HepG2 (cell line): ENCODE data around the gene GPS1. TPM values are rescaled to one million over a fixed set of nuclear protein-coding genes. Genes with fewer than 3 reads are reported as not detected.

Source experiments
- CEBPG ChIP-seq: IDR thresholded peaks from 2 replicates; pipeline ENCODE4 v1.6.1; 2016
- GATA4 ChIP-seq: sonication (generic); IDR thresholded peaks from 2 replicates; pipeline ENCODE4 v1.6.1; 2016; ENCODE audit warnings: antibody characterized with exemption, low read depth, borderline replicate concordance
- GATAD1 ChIP-seq: IDR thresholded peaks from 2 replicates; pipeline ENCODE4 v1.6.1; 2016; ENCODE audit warnings: missing genetic modification reagents, missing compliant biosample characterization
- HDAC2 ChIP-seq: sonication (generic); formaldehyde crosslinking; IDR thresholded peaks from 2 replicates; pipeline ENCODE4 v1.4.0; 2020; ENCODE audit warnings: missing genetic modification reagents
- IRX3 ChIP-seq: sonication (generic); formaldehyde crosslinking; IDR thresholded peaks from 2 replicates; pipeline ENCODE4 v1.8.1; 2023; ENCODE audit warnings: mild to moderate bottlenecking, low read depth, missing genetic modification reagents, borderline replicate concordance
- NFRKB ChIP-seq: fragments of 450-650 bp; IDR thresholded peaks from 2 replicates; pipeline ENCODE4 v1.6.1; 2017
- RFXANK ChIP-seq: IDR thresholded peaks from 2 replicates; pipeline ENCODE4 v1.6.1; 2016
- SIX1 ChIP-seq: sonication (generic); formaldehyde crosslinking; IDR thresholded peaks from 2 replicates; pipeline ENCODE4 v1.4.0; 2020; ENCODE audit warnings: missing genetic modification reagents, borderline replicate concordance
- WIZ ChIP-seq: sonication (generic); formaldehyde crosslinking; IDR thresholded peaks from 2 replicates; pipeline ENCODE4 v1.5.1; 2020; ENCODE audit warnings: mild to moderate bottlenecking, missing genetic modification reagents
- YY1 ChIP-seq: IDR thresholded peaks from 2 replicates; pipeline ENCODE4 v1.6.1; 2011; ENCODE audit warnings: low read length, low read depth, moderate library complexity, mild to moderate bottlenecking; ENCODE audit not compliant: insufficient read depth, insufficient replicate concordance
- ZBTB38 ChIP-seq: sonication (generic); formaldehyde crosslinking; IDR thresholded peaks from 2 replicates; pipeline ENCODE4 v1.5.1; 2020; ENCODE audit warnings: mild to moderate bottlenecking, missing genetic modification reagents
- ZNF17 ChIP-seq: sonication (generic); formaldehyde crosslinking; IDR thresholded peaks from 2 replicates; pipeline ENCODE4 v1.5.0; 2020; ENCODE audit warnings: mild to moderate bottlenecking, missing genetic modification reagents
- ZNF33A ChIP-seq: sonication (generic); formaldehyde crosslinking; IDR thresholded peaks from 2 replicates; pipeline ENCODE4 v1.5.1; 2020; ENCODE audit warnings: missing genetic modification reagents, mild to moderate bottlenecking, moderate library complexity, borderline replicate concordance
- polyA plus RNA-seq, 8 experiments: library from polyadenylated mRNA; depleted of rRNA in 3 of 8; stranded (reverse) in 7 of 8; unstranded in 1 of 8; fragments of >200 nt; fragmentation: Illumina TruSeq in 4 of 8; extraction: Trizol in 4 of 8; gene quantifications; 2 replicates each; pipeline versions ENCODE4 v1.2.1 to v1.2.3, GENCODE V29; 2011 to 2016; ENCODE audit warnings: low read depth in 4 of 8, missing spikeins in 1 of 8, mixed read lengths in 1 of 8; ENCODE audit not compliant: insufficient read depth in 1 of 8
- total RNA-seq, 5 experiments: library from RNA; depleted of rRNA; stranded (reverse); fragments of >200 nt; fragmentation: Illumina TruSeq; extraction: Trizol; gene quantifications; 2 replicates each; pipeline ENCODE4 v1.2.3, GENCODE V29; 2016; ENCODE audit warnings: low read depth in 1 of 5
- TF ChIP-seq, protein P1 (sequence below): IDR thresholded peaks from 2 replicates; pipeline ENCODE4 v1.6.1; 2016; ENCODE audit warnings: control low read depth
- TF ChIP-seq, protein P2 (sequence below): sonication (generic); formaldehyde crosslinking; IDR thresholded peaks from 2 replicates; pipeline ENCODE4 v1.4.0; 2020; ENCODE audit warnings: missing genetic modification reagents
- TF ChIP-seq, protein P3 (sequence below): sonication (generic); formaldehyde crosslinking; IDR thresholded peaks from 2 replicates; pipeline ENCODE4 v1.4.0; 2020; ENCODE audit warnings: mild to moderate bottlenecking, missing genetic modification reagents
- TF ChIP-seq, protein P4 (sequence below): sonication (generic); formaldehyde crosslinking; IDR thresholded peaks from 2 replicates; pipeline ENCODE4 v1.8.0; 2023; ENCODE audit warnings: mild to moderate bottlenecking, missing genetic modification reagents
- TF ChIP-seq, protein P5 (sequence below), 2 experiments: sonication (generic) in 1 of 2; formaldehyde crosslinking in 1 of 2; IDR thresholded peaks; 2 replicates each; pipeline versions ENCODE4 v1.6.1 to v1.9.0; 2014 to 2022; ENCODE audit warnings: antibody characterized with exemption in 1 of 2, borderline replicate concordance in 1 of 2, inconsistent platforms in 1 of 2, low read depth in 1 of 2, missing genetic modification reagents in 1 of 2

Gene GPS1
- total and polyA plus RNA-seq, 2 of the 13 experiments (the other 11 are each of a cell fraction or from before 2014, with no cell fraction given), result 124 to 128 TPM

DNA sequence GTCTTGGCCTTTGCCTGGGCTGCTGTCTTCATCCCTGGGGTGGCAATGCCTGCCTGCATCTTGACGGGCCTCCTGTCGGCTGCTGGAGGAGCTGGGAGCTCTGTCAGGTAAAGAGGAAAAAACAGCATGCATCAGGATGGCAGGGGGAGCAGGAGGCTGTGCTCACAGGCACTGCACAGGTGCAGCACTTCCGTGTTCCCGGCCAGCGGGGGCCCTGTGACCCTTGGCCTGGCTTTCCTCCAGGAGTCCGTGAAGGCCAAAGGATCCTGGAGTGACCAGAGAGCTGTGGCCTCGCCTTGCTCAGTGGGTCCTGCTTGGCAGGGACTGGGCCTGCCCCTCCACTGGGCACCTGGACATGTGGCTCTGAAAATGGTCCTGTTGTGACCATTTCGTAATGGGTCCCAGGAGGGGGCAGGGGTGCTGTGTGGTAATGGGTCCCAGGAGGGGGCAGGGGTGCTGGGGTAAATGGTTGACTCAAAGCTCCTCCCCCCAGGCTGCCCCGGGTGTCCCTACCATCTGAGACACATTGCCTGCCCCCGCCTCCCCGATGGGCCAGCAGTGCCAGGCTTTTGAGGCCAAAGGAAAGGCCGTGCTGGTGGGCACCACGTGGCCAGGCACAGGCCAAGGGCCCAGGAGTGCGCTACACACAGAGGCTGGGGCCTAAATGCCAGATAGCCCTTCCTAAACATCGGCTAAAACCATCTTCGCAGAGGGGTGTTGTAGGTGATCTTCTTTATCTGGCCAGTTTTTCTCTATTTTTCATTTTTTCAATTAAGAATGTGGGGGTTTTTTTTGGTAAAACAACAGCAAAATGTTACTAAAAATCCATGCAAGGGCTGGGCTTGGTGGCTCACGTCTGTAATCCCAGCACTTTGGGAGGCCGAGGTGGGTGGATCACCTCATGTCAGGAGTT lies 50.3 kb downstream of the GPS1 start (continued):
- no peak for TF ChIP-seq ZNF17 (CRISPR knock-in tag)
- TF ChIP-seq SIX1 (CRISPR knock-in tag), result no peak; the same call in 1 of the 2 replicates
- TF ChIP-seq IRX3 (CRISPR knock-in tag), result peak; percentile 72; the same call in 1 of the 2 replicates
- peak; percentile 13 for TF ChIP-seq YY1
- TF ChIP-seq HDAC2 (CRISPR knock-in tag), result peak; percentile 81
- TF ChIP-seq NFRKB, result no peak
- TF ChIP-seq, protein P1, sequence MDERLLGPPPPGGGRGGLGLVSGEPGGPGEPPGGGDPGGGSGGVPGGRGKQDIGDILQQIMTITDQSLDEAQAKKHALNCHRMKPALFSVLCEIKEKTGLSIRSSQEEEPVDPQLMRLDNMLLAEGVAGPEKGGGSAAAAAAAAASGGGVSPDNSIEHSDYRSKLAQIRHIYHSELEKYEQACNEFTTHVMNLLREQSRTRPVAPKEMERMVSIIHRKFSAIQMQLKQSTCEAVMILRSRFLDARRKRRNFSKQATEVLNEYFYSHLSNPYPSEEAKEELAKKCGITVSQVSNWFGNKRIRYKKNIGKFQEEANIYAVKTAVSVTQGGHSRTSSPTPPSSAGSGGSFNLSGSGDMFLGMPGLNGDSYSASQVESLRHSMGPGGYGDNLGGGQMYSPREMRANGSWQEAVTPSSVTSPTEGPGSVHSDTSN (CRISPR knock-in tag), result no peak
- TF ChIP-seq CEBPG (CRISPR knock-in tag), result peak; percentile 92
- no peak for TF ChIP-seq WIZ (CRISPR knock-in tag)
- TF ChIP-seq ZBTB38, result peak; percentile 81
- TF ChIP-seq, protein P2, sequence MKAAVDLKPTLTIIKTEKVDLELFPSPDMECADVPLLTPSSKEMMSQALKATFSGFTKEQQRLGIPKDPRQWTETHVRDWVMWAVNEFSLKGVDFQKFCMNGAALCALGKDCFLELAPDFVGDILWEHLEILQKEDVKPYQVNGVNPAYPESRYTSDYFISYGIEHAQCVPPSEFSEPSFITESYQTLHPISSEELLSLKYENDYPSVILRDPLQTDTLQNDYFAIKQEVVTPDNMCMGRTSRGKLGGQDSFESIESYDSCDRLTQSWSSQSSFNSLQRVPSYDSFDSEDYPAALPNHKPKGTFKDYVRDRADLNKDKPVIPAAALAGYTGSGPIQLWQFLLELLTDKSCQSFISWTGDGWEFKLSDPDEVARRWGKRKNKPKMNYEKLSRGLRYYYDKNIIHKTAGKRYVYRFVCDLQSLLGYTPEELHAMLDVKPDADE (CRISPR knock-in tag), result no peak
- TF ChIP-seq GATA4, result 0 out of 2 replicates have a peak, but pooled peaks have one; percentile 24
- TF ChIP-seq, protein P3, sequence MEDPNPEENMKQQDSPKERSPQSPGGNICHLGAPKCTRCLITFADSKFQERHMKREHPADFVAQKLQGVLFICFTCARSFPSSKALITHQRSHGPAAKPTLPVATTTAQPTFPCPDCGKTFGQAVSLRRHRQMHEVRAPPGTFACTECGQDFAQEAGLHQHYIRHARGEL (CRISPR knock-in tag), result no peak
- TF ChIP-seq, protein P4, sequence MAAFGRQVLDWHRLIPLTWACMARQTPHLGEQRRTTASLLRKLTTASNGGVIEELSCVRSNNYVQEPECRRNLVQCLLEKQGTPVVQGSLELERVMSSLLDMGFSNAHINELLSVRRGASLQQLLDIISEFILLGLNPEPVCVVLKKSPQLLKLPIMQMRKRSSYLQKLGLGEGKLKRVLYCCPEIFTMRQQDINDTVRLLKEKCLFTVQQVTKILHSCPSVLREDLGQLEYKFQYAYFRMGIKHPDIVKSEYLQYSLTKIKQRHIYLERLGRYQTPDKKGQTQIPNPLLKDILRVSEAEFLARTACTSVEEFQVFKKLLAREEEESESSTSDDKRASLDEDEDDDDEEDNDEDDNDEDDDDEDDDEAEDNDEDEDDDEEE (CRISPR knock-in tag), result no peak; the same call in 1 of the 2 replicates
- TF ChIP-seq, protein P5, sequence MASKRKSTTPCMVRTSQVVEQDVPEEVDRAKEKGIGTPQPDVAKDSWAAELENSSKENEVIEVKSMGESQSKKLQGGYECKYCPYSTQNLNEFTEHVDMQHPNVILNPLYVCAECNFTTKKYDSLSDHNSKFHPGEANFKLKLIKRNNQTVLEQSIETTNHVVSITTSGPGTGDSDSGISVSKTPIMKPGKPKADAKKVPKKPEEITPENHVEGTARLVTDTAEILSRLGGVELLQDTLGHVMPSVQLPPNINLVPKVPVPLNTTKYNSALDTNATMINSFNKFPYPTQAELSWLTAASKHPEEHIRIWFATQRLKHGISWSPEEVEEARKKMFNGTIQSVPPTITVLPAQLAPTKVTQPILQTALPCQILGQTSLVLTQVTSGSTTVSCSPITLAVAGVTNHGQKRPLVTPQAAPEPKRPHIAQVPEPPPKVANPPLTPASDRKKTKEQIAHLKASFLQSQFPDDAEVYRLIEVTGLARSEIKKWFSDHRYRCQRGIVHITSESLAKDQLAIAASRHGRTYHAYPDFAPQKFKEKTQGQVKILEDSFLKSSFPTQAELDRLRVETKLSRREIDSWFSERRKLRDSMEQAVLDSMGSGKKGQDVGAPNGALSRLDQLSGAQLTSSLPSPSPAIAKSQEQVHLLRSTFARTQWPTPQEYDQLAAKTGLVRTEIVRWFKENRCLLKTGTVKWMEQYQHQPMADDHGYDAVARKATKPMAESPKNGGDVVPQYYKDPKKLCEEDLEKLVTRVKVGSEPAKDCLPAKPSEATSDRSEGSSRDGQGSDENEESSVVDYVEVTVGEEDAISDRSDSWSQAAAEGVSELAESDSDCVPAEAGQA (IDR thresholded peaks at IDR 0.05; ENCODE audit: low read depth), result 0 out of 2 replicates have a peak, but pooled peaks have one; percentile 42
- TF ChIP-seq, protein P5 (CRISPR knock-in tag; IDR thresholded peaks at IDR 0.05; ENCODE audit: borderline replicate concordance), result no peak
- TF ChIP-seq RFXANK (CRISPR knock-in tag), result no peak
- TF ChIP-seq ZNF33A (CRISPR knock-in tag), result 0 out of 2 replicates have a peak, but pooled peaks have one; percentile 65
- TF ChIP-seq GATAD1 (CRISPR knock-in tag), result peak; percentile 64; the same call in 1 of the 2 replicates
